NCI-H2081 treated with DMSO at 0.1 percent for 48 hours (cell line): Measurements from ENCODE around the gene PTGDR2.

ENCODE experiments used
- DNase-seq: peaks from one replicate; lab custom pipeline; 2025; lab: John Stamatoyannopoulos, UW

PTGDR2 gene

DNA sequence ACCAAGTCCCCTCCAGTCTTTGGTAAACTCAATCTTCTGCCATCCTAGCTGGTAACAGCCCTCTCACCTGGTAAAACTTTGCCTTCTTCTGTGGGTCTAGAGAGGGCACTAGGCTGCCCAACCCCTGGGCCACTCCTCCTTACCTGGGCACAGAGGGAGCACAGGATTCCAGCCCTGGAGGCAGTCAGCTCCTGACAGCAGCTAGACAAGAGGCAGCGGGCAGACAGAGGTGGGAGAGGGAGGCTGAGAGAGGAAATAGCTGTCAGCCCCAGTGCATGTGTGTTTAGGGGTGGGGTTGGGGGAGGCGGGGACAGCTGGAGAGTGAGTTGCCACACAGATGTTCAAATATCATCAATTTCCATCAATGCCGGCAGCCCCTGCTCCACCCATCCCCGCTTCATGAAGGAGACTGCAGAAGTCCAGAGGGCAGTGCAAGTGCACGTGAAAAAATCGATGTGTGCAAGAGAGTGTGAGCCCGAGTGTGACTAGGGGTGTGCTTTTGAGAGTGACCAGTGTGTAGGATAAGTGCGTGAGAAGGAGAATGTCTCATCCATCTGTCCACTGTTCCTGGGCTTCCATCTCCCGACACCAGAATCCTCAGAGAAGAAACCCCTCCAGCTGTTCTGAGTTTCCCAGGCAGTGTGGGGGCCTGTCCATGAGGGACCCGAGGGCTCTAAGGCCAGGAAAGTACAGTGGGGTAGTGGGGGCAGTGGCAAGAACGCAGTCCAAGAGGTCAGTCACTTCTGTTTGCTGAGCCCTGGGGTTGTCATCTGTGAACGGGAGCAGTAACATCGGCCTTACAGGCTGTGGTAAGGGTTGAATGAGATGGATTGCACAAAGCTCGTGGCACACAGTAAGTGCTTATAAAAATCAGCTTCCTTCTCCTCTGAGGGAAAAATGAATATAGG is at the start of gene PTGDR2:
Gene PTGDR2 (minus strand): TSS at position 225 of the 908 bp plus-strand sequence. CDS start 2,228 bp downstream, outside the sequence.
- DNase-seq, result no peak

GRCh38 chr11:60905047-60905446 is 49.3 kb upstream of the PTGDR2 start:
- no peak for DNase-seq

DNA sequence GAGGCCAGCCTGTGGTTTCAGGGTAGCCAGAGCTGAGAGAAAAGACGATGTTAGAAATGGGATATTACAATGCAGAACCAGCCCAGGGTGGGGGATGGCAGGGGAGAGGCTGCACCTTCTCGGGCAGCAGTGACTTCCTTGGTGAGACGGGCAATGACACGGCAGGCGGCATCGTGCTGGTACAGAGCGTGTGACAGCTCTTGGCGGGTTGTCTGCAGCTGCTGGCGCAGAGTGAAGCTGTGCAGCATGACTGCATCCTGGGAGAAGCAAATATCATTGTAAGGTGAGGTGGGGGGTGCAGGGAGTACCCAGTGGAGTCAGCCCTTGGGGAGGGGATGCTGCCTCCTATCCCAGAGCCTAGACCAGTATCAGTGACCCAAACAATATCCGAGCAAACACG is 46.9 kb upstream of the PTGDR2 start:
- DNase-seq, result no peak

GRCh38 chr11:60900673-60901404 is 45.1 kb upstream of the PTGDR2 start:
- no peak for DNase-seq

DNA sequence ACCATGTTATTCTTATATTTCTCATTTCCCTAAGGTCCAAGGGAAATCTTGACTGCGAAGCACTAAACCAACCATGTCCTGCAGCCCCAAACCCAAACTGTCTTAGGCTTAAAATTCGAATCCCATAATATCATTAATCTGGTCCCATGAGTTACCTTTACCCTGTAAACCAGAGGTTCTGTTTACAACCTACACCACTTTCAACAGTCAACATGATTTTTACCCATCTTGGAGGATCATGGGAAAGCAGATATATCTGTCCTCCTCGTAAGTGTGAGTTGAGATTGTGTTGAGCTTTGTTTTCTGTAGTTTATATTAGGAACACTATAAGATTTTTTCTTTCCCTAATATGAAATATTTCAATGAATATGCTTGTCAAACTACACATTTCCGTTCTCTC is 44.2 kb upstream of the PTGDR2 start:
- no peak for DNase-seq

- DNase-seq, result no peak
Measured at GRCh38 chr11:60899046-60899936, 43.5 kb upstream of the PTGDR2 start.

- DNase-seq, result no peak
Measured at GRCh38 chr11:60897496-60897895, 41.7 kb upstream of the PTGDR2 start.

- no peak for DNase-seq
Measured at GRCh38 chr11:60895687-60896086, 39.9 kb upstream of the PTGDR2 start.

GRCh38 chr11:60891103-60891741 is 35.5 kb upstream of the PTGDR2 start:
- no peak for DNase-seq

DNA sequence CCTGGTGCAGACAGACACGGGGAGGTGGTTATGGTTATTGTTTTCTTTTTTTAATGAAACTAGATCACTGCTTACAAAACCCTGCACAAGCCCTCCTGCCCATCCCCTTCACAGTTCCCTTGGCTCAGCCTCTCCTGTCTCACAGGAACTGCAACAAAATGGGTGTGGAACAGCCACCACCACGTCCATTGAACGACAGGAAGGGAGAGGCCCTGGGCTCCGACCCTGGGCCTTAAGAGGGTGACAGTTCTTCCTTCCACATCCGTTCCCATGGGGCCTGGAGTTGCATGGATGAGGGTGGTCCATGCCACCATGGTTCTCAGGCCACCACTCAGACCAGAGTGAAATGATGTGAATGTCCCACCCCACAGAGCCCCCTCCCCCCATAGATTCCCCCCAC is 34.9 kb upstream of the PTGDR2 start:
- no peak for DNase-seq

- no peak for DNase-seq
Measured at GRCh38 chr11:60889869-60890311, 34.1 kb upstream of the PTGDR2 start.

- peak; percentile 60 for DNase-seq
Measured at GRCh38 chr11:60887556-60887955, 31.8 kb upstream of the PTGDR2 start.

GRCh38 chr11:60880643-60881282 is 25.0 kb upstream of the PTGDR2 start:
- no peak for DNase-seq

DNA sequence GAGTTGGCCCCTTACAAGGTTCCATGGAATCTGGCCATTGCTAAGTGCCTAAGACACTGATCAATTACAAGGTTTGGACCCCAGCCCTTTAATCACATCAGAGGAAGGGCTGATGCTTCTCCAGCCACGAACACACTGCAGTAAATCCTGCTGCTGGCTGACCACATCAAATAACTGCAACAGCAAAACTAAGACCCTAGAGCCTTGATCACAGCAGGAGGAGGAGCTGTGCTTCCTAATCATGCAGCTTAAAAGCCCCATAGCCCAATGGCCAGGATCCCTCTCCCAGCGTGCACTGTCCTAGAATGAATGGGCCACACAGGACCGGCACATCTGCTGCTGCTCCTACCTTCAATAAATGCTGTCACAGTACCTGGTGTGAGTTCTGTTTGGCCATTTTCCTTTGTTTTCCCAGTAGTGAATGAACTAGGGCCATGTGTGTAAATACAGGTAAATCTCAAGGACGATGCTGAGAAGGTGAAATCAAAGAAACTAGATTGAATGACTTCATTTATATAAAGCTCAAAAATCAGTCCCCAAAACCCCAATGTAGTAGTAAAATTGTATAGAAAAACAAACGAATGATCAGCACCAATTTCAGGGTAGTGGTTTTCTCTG is 24.3 kb upstream of the PTGDR2 start:
- DNase-seq, result no peak

- DNase-seq, result no peak
Measured at GRCh38 chr11:60879104-60879503, 23.4 kb upstream of the PTGDR2 start.

DNA sequence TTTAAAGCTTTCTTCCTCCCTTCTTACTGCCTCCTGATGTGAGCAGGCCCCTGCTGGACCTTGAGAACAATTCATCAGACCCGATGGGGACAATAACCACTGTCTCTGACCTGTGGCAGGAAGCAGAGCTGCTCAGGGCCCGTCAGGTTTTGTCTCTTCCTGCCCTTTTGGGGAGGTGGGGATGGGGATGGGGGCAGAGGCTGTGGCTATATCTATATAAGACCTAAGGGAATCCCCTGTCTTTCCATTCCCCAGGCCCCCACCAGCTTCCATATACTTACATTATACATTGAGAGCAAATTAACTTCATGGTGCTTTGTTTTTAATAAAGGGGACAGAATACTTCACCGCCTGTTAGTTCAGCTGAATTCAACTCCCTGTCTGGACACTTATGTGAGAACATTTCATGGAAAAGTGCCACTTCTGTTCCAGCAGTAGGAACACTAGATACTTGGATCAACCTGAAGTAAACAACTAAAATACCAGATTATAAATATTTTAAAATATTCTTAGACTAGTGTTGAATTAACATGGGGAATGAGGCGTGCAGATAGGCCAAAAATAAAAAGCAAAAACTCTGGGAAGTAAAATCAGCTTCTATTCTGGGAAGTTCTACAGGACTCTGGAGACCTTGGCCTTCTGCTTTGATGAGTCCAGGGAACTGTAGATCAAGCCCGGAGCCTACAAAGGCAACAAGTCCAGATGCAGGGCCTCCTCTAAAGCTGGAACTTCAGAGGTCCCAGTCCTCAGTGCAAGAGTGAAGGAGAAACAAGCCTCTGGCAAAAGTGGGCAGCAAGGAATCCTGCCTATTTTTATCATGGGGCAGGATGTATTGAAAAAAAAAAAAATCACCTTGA is 22.7 kb upstream of the PTGDR2 start:
- no peak for DNase-seq

- no peak for DNase-seq
Measured at GRCh38 chr11:60876168-60876485, 20.4 kb upstream of the PTGDR2 start.

- no peak for DNase-seq
Measured at GRCh38 chr11:60875366-60876167, 19.8 kb upstream of the PTGDR2 start.
